Chondrocyte (in vitro differentiated cells): ENCODE measurements around the gene UBE2H. TPM values are rescaled to one million over a fixed set of nuclear protein-coding genes. Genes with fewer than 3 reads are reported as not detected.
A peak's percentile ranks its signal among the peaks of the same experiment; 100 is the strongest.

Experiments
- DNase-seq: peaks from one replicate; pipeline ENCODE4 v3.0.0; 2021; ENCODE audit warnings: mixed read lengths, low spot score
- H3K27ac Mint-ChIP-seq: one replicate; pipeline ENCODE4 v1.8.0; 2021; ENCODE audit warnings: mild to moderate bottlenecking, moderate library complexity, mixed read lengths; ENCODE audit not compliant: unreplicated experiment
- H3K27me3 Mint-ChIP-seq: 2 replicates; pipeline ENCODE4 v1.8.0; 2021; ENCODE audit warnings: low read depth, mixed read lengths
- H3K36me3 Mint-ChIP-seq: 2 replicates; pipeline ENCODE4 v1.8.0; 2021; ENCODE audit warnings: low read depth, mixed read lengths
- H3K4me1 Mint-ChIP-seq: 2 replicates; pipeline ENCODE4 v1.8.0; 2021; ENCODE audit warnings: low read depth, mild to moderate bottlenecking, mixed read lengths
- H3K4me3 Mint-ChIP-seq: one replicate; pipeline ENCODE4 v1.8.0; 2021; ENCODE audit warnings: mild to moderate bottlenecking, moderate library complexity, mixed read lengths; ENCODE audit not compliant: unreplicated experiment
- H3K9me3 Mint-ChIP-seq: 2 replicates; pipeline ENCODE4 v1.8.0; 2021; ENCODE audit warnings: low read depth, mixed read lengths
- total RNA-seq: library from RNA; stranded (reverse); gene quantifications from 3 replicates; pipeline ENCODE4 v1.2.1, GENCODE V29; 2021
- TF ChIP-seq, protein P1 (sequence below): fragments of 200-600 bp; sonication (generic); IDR thresholded peaks from 2 replicates; pipeline ENCODE4 v1.5.0; 2021; ENCODE audit warnings: antibody characterized with exemption, mild to moderate bottlenecking, moderate library complexity

UBE2H gene
- total RNA-seq, 1 donor from 2014 or later, result 167 TPM

GRCh38 chr7:129877146-129877792 lies 75.5 kb downstream of the UBE2H start:
- H3K27me3 Mint-ChIP-seq, result no peaks in the 10 kb centered on the region
- H3K9me3 Mint-ChIP-seq, result no peaks in the 10 kb centered on the region
- H3K4me1 Mint-ChIP-seq, result peaks cover 65% of the 10 kb centered on the region
- no peak for DNase-seq
- H3K36me3 Mint-ChIP-seq, result peaks cover 18% of the 10 kb centered on the region
- H3K27ac Mint-ChIP-seq, result peak overlapping the region; percentile 66
- TF ChIP-seq, protein P1, sequence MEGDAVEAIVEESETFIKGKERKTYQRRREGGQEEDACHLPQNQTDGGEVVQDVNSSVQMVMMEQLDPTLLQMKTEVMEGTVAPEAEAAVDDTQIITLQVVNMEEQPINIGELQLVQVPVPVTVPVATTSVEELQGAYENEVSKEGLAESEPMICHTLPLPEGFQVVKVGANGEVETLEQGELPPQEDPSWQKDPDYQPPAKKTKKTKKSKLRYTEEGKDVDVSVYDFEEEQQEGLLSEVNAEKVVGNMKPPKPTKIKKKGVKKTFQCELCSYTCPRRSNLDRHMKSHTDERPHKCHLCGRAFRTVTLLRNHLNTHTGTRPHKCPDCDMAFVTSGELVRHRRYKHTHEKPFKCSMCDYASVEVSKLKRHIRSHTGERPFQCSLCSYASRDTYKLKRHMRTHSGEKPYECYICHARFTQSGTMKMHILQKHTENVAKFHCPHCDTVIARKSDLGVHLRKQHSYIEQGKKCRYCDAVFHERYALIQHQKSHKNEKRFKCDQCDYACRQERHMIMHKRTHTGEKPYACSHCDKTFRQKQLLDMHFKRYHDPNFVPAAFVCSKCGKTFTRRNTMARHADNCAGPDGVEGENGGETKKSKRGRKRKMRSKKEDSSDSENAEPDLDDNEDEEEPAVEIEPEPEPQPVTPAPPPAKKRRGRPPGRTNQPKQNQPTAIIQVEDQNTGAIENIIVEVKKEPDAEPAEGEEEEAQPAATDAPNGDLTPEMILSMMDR, result no peak
- H3K4me3 Mint-ChIP-seq, result no peak overlapping the region

DNA sequence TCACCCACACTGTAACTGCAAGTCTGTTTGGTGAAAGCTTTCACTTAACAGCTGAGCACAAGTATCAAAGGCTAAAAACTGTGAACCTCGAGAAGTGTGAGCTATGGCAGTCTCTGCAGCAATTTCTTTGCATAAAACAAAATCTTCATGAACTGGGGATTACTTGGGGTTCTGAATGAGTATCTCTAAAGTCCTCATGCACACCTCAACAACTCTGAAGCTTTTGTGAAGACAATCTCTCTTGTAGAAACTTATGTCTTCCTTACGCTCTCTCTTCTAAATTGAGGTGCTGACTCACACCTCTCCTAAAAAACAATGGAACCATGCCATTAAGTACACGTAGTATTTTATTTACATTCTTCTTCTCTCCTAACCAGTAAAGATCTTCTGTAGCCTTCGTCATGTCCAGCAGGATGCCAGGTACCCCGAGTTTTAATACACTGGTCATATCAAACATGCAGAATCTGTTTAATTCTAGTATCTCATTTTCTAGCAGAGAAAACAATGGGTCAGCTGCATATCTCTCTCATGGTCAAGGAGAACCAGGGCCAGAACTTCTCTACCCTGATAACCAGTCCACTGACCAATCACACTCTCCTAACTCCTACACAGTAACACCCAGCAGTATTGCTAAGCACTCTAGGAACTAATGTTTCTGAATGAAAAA lies 76.9 kb downstream of the UBE2H start:
- Mint-ChIP-seq H3K27ac (peak overlapping the region; percentile 76), H3K27me3 (no peaks in the 10 kb centered on the region), H3K36me3 (peaks cover 22% of the 10 kb centered on the region), H3K9me3 (no peaks in the 10 kb centered on the region), H3K4me3 (peak overlapping the region; percentile 14), H3K4me1 (peaks cover 59% of the 10 kb centered on the region)
- no peak for DNase-seq
- TF ChIP-seq, protein P1, result no peak

DNA sequence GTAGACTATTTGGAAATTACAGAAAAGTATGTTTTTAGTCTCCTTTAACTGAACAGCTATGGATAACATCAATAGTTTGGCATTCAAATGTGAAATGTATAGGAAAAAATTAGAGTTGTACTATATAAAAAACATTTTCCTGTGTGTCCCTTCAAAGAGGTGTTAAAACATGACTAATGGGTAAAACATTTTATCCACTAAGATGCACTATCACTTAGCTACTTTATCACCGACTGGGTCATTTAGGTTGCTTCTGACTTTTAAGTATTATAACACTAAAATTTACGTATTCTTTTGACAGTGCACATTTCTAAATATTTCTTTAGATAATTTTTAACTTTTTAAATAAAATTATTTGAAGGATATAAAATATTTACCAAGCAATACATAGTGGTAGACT lies 77.6 kb downstream of the UBE2H start:
- no peaks in the 10 kb centered on the region for H3K9me3 Mint-ChIP-seq
- H3K27ac Mint-ChIP-seq, result no peak overlapping the region
- peaks cover 63% of the 10 kb centered on the region for H3K4me1 Mint-ChIP-seq
- H3K4me3 Mint-ChIP-seq, result no peak overlapping the region
- H3K36me3 Mint-ChIP-seq, result peaks cover 22% of the 10 kb centered on the region
- TF ChIP-seq, protein P1, result no peak
- no peaks in the 10 kb centered on the region for H3K27me3 Mint-ChIP-seq
- DNase-seq, result no peak

DNA sequence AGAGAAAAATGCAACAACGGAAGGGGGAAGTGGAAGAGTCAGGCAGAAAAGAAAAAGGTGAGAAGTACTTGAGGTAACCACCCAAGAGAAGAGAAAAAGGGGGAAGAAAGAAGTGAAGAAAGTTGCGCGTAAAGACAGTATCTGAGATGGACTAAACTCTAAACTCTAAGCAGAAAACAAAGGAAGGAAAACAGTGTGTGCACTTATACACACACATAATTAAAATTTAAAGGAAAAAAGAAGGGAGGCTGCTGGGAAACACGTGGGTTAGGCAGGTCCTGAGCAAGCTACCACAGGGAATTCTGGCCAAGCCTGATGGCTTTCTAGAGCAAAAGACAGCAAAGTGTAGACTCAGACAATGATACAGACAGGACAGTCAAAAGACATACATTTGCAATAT lies 78.0 kb downstream of the UBE2H start:
- H3K36me3 Mint-ChIP-seq, result peaks cover 24% of the 10 kb centered on the region
- no peak overlapping the region for H3K4me3 Mint-ChIP-seq
- H3K9me3 Mint-ChIP-seq, result no peaks in the 10 kb centered on the region
- TF ChIP-seq, protein P1, result no peak
- H3K4me1 Mint-ChIP-seq, result peaks cover 64% of the 10 kb centered on the region
- no peak for DNase-seq
- peak overlapping the region; percentile 92 for H3K27ac Mint-ChIP-seq
- H3K27me3 Mint-ChIP-seq, result no peaks in the 10 kb centered on the region

DNA sequence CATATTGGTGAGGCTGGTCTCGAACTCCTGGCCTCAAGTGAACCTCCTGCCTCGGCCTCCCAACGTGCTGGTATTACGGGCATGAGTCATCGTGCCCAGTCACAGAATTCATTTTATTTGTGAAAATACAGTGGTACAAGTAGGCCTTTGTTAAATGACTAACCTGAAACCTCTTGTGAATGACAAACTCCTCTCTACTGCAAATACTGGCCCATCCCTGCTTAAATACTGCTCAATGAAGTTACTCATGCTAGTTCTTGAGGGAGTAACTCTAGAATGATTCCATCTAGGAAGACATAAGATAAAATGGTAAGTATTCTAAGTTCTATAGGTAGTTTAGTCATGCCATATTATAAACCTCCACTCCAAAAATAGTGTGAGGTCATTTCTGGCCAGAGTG lies 80.7 kb downstream of the UBE2H start:
- Mint-ChIP-seq H3K9me3 (no peaks in the 10 kb centered on the region), H3K4me3 (no peak overlapping the region), H3K36me3 (peaks cover 16% of the 10 kb centered on the region), H3K27ac (no peak overlapping the region), H3K27me3 (no peaks in the 10 kb centered on the region), H3K4me1 (peaks cover 63% of the 10 kb centered on the region)
- DNase-seq, result no peak
- TF ChIP-seq, protein P1, result no peak
